Measurements from ENCODE around the gene CNTNAP2.

DNA sequence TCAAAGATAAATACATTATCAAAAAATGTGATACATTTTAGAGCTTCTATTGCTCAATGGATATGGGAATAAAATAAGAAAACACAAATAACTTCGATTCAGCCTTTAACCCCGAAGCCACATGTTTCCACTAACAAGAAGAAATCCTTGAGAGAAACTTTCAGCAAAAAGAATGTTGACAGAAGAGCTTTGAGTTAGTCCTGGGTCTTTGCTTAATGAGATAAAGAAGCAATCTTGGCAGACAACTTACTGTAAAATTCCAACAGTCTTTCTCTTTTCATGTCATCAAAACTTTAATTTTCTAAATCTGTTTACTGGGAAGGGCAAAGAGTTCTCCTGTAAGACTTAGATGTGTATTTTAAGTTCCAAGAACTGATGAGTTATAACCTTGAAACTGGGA, 810.2 kb downstream of the CNTNAP2 start:
- TF ChIP-seq EZH2 (IDR thresholded peaks at IDR 0.05; ENCODE audit: insufficient read depth, poor library complexity, severe bottlenecking) (no peak), EZH2phosphoT487 (IDR thresholded peaks at IDR 0.05; ENCODE audit: insufficient read depth, low read depth) (no peak)

Data from GM23248 (cell line).